K562 (cell line): Measurements from ENCODE around the gene GDNF. TPM values are rescaled to one million over a fixed set of nuclear protein-coding genes. Genes with fewer than 3 reads are reported as not detected.

ENCODE experiments used
- ATAC-seq: fragments of 200-7000 bp; cut with Tn5 transposase; 3 replicates; pipeline ENCODE4 v1.9.1; 2020; ENCODE audit warnings: moderate library complexity
- BruUV-seq: library from RNA; stranded (reverse); fragments of 400-500 nt; replicated peaks from 2 replicates; lab custom pipeline; 2021; lab: Mats Ljungman, UMichigan
- CTCF ChIA-PET: fragments of 300-600 bp; formaldehyde crosslinking; extraction: SDS; loops from one replicate; lab custom pipeline; 2021; ENCODE audit warnings: low intra/inter-chr PET ratio; lab: Yijun Ruan, JAX
- POLR2A ChIA-PET: fragments of 300-600, 350-650 bp; sonication (Branson Sonifier 250); formaldehyde crosslinking; extraction: SDS; loops from one replicate; lab custom pipeline; 2021; ENCODE audit warnings: antibody characterized with exemption, inconsistent platforms; lab: Yijun Ruan, JAX
- DNase-seq, 4 experiments: peaks; one replicate each; pipeline versions ENCODE4 v3.0.0 to v3.0.0-alpha.2; 2011 to 2018; ENCODE audit warnings: low spot score in 3 of 4, mixed read lengths in 3 of 4; ENCODE audit errors: extremely low read depth in 1 of 4
- FAIRE-seq: peaks from 2 replicates; lab custom pipeline; 2011; peaks lifted over from hg19 to GRCh38; lab: Jason Lieb, UNC
- H2AFZ ChIP-seq: 2 replicates; pipeline ENCODE4 v1.6.0; 2011; ENCODE audit warnings: low read depth, low read length, control low read depth, inconsistent platforms
- H3K27ac ChIP-seq: fragments of 200-600 bp; 3 replicates; pipeline ENCODE4 v1.8.0; 2011; ENCODE audit warnings: low read depth, mild to moderate bottlenecking, control low read depth, inconsistent platforms, low read length, moderate library complexity, mixed read lengths; ENCODE audit errors: extremely low read depth
- H3K27me3 ChIP-seq, 2 experiments: fragments of 300-600 bp in 1 of 2; 2 replicates in 1 of 2; 3 replicates in 1 of 2; pipeline versions ENCODE4 v1.6.0 to v1.8.0; 2011; ENCODE audit warnings: inconsistent platforms in 2 of 2, low read length in 2 of 2, mild to moderate bottlenecking in 1 of 2, mixed read lengths in 1 of 2, moderate library complexity in 1 of 2; ENCODE audit not compliant: control insufficient read depth in 2 of 2, insufficient read depth in 2 of 2
- H3K36me3 ChIP-seq: fragments of 300-600 bp; 3 replicates; pipeline ENCODE4 v1.8.0; 2011; ENCODE audit warnings: mild to moderate bottlenecking, low read length, inconsistent platforms; ENCODE audit not compliant: control insufficient read depth, insufficient read depth
- H3K4me1 ChIP-seq, 2 experiments: fragments of 200-600 bp in 1 of 2; replicated peaks in 1 of 2; 2 replicates in 1 of 2; 3 replicates in 1 of 2; pipeline versions ENCODE4 v1.5.1 to v1.8.0; 2011; ENCODE audit warnings: inconsistent platforms in 2 of 2, low read length in 2 of 2, mild to moderate bottlenecking in 1 of 2, mixed read lengths in 1 of 2, moderate library complexity in 1 of 2; ENCODE audit not compliant: control insufficient read depth in 2 of 2, insufficient read depth in 2 of 2
- H3K4me2 ChIP-seq: 2 replicates; pipeline ENCODE4 v1.6.1; 2011; ENCODE audit warnings: low read length, control low read depth, inconsistent platforms, mixed read lengths; ENCODE audit not compliant: insufficient read depth
- H3K4me3 ChIP-seq: fragments of 200-600 bp; sonication (generic), shearing (Covaris generic); 2 replicates; pipeline ENCODE4 v1.5.1; 2016; ENCODE audit warnings: control low read depth, inconsistent platforms
- H3K79me2 ChIP-seq: fragments of 200-600 bp; 3 replicates; pipeline ENCODE4 v1.8.0; 2011; ENCODE audit warnings: low read length, inconsistent platforms; ENCODE audit not compliant: control insufficient read depth, insufficient read depth
- H3K9ac ChIP-seq, 2 experiments: 2 replicates each; pipeline versions ENCODE4 v1.6.0 to v1.6.1; 2011; ENCODE audit warnings: low read depth in 2 of 2, low read length in 2 of 2, control low read depth in 1 of 2, inconsistent platforms in 1 of 2, mild to moderate bottlenecking in 1 of 2, mixed read lengths in 1 of 2; ENCODE audit not compliant: insufficient read depth in 1 of 2
- H3K9me1 ChIP-seq: one replicate; pipeline ENCODE4 v1.6.0; 2011; ENCODE audit warnings: inconsistent platforms, mild to moderate bottlenecking, low read length, moderate library complexity; ENCODE audit not compliant: control insufficient read depth, insufficient read depth
- H3K9me3 ChIP-seq: replicated peaks from 2 replicates; pipeline ENCODE4 v1.5.1; 2011; ENCODE audit warnings: low read depth, low read length, inconsistent platforms; ENCODE audit not compliant: control insufficient read depth, insufficient read depth
- H4K20me1 ChIP-seq: replicated peaks from 2 replicates; pipeline ENCODE4 v1.6.1; 2011; ENCODE audit warnings: low read length, inconsistent platforms, mixed read lengths; ENCODE audit not compliant: control insufficient read depth, insufficient read depth
- CBX8 ChIP-seq: fragments of 200-600 bp; sonication (generic); IDR thresholded peaks from 2 replicates; pipeline ENCODE4 v1.6.1; 2012; ENCODE audit warnings: borderline replicate concordance, mixed run types, low read depth, mild to moderate bottlenecking, moderate library complexity, mixed read lengths, low read length, control low read depth, inconsistent platforms; ENCODE audit not compliant: poor library complexity, severe bottlenecking; ENCODE audit errors: extremely low read depth
- DDX20 ChIP-seq: fragments of 450-650 bp; IDR thresholded peaks from 2 replicates; pipeline ENCODE4 v1.6.1; 2016; ENCODE audit warnings: missing genetic modification characterization, low read depth, mild to moderate bottlenecking, missing compliant biosample characterization, moderate library complexity
- DPF2 ChIP-seq: fragments of 450-650 bp; IDR thresholded peaks from 2 replicates; pipeline ENCODE4 v1.6.1; 2016
- HINFP ChIP-seq: fragments of 450-650 bp; conservative IDR thresholded peaks from 2 replicates; pipeline ENCODE4 v1.6.1; 2016; ENCODE audit warnings: missing genetic modification characterization, low read depth, mild to moderate bottlenecking, control low read depth, missing compliant biosample characterization
- MCM3 ChIP-seq: fragments of 450-650 bp; IDR thresholded peaks from 2 replicates; pipeline ENCODE4 v1.6.1; 2016
- PCBP1 ChIP-seq: fragments of 200-400 bp; formaldehyde crosslinking; IDR thresholded peaks from 2 replicates; pipeline ENCODE4 v1.6.1; 2018; ENCODE audit warnings: mild to moderate bottlenecking, low read depth, low read length; ENCODE audit not compliant: poor library complexity, severe bottlenecking
- SMC3 ChIP-seq: conservative IDR thresholded peaks from 2 replicates; pipeline ENCODE4 v1.6.1; 2011; ENCODE audit warnings: low read depth, low read length, improper control_type of control experiment; ENCODE audit not compliant: insufficient read depth
- TRIM28 ChIP-seq: fragments of 450-650 bp; IDR thresholded peaks from 2 replicates; pipeline ENCODE4 v1.6.1; 2017
- ZNF212 ChIP-seq: fragments of 450-650 bp; formaldehyde crosslinking; IDR thresholded peaks from 2 replicates; pipeline ENCODE4 v1.4.0; 2020; ENCODE audit warnings: mild to moderate bottlenecking
- ZNF239 ChIP-seq: fragments of 250-450 bp; sonication (Bioruptor Pico); IDR thresholded peaks from 2 replicates; pipeline ENCODE4 v1.4.0; 2020; ENCODE audit warnings: mild to moderate bottlenecking
- ZNF740 ChIP-seq, 3 experiments: fragments of 200-800 bp in 1 of 3; sonication (Bioruptor generic) in 1 of 3; sonication (generic) in 1 of 3; formaldehyde crosslinking in 1 of 3; IDR thresholded peaks; 2 replicates each; pipeline versions ENCODE4 v1.6.1 to v1.8.0; 2016 to 2022; ENCODE audit warnings: mild to moderate bottlenecking in 2 of 3, missing compliant biosample characterization in 2 of 3, missing genetic modification characterization in 2 of 3, missing genetic modification reagents in 1 of 3
- WGBS: fragments of 100-300 bp; shearing (Covaris generic); methylation state at CpG from one replicate; pipeline ENCODE4 v1.1.6; 2016; ENCODE audit warnings: low coverage, mixed read lengths; ENCODE audit not compliant: insufficient coverage; ENCODE audit errors: missing lambda C conversion rate; 5-methylcytosine and 5-hydroxymethylcytosine counted together
- in situ Hi-C: fragments of 300-500 bp; cut with MboI; formaldehyde crosslinking; loops from 4 replicates; pipeline ENCODE4 v1.15.0; 2018; ENCODE audit warnings: inconsistent platforms, mixed read lengths
- intact Hi-C: fragments of 100-400 bp; cut with micrococcal nuclease; formaldehyde crosslinking; loops from 2 replicates; pipeline ENCODE4 v1.14.2; 2022
- polyA plus RNA-seq, 8 experiments: library from polyadenylated mRNA; depleted of rRNA in 4 of 8; stranded (reverse) in 5 of 8; unstranded in 3 of 8; fragments of >200 nt; fragmentation: Nextera tagmentation in 2 of 8; fragmentation: Illumina TruSeq in 1 of 8; extraction: Ambion mirVana in 2 of 8; extraction: Trizol in 1 of 8; gene quantifications; 2 replicates each; pipeline versions ENCODE4 v1.2.1 to v1.2.3, GENCODE V29; 2011 to 2014; ENCODE audit warnings: inconsistent platforms in 1 of 8, missing spikeins in 1 of 8
- total RNA-seq, 7 experiments: library from RNA; depleted of rRNA in 6 of 7; stranded (reverse); fragments of >200 nt in 6 of 7; fragmentation: Illumina TruSeq in 2 of 7; extraction: Trizol in 2 of 7; gene quantifications; 2 replicates each; pipeline versions ENCODE4 v1.2.1 to v1.2.3, GENCODE V29; 2011 to 2021; ENCODE audit warnings: low replicate concordance in 1 of 7

The GDNF gene
- total and polyA plus RNA-seq, 9 of the 15 experiments (the other 6 are each of a cell fraction or from before 2014, with no cell fraction given): not detected

GRCh38 chr5:37806476-37806875, 33.4 kb downstream of the GDNF start:
- in situ Hi-C loops: no loop called here
- POLR2A ChIA-PET: interaction anchor here (0.6 kb wide), 1 partner anchor 852 kb away, joined by 3 read pairs; no protein-coding TSS in a partner anchor
- H3K4me1 ChIP-seq: peaks cover 0 to 2% of the 10 kb centered on the region in 2 experiments; a peak in 1 of 5 replicates
- H3K79me2 ChIP-seq: no peaks in the 10 kb centered on the region
- FAIRE-seq (no peak), ATAC-seq (no peak), DNase-seq (no peak)
- no peaks in the 10 kb centered on the region for H4K20me1 ChIP-seq
- TF ChIP-seq TRIM28 (no peak), ZNF239 (CRISPR knock-in tag) (no peak), MCM3 (no peak), SMC3 (no peak), CBX8 (no peak), ZNF212 (CRISPR knock-in tag) (no peak), DDX20 (no peak), HINFP (tag) (no peak), PCBP1 (no peak), DPF2 (no peak), ZNF740 (CRISPR knock-in tag; IDR thresholded peaks at IDR 0.05) (no peak), ZNF740 (tag; IDR thresholded peaks at IDR 0.05) (no peak)
- intact Hi-C loops: no loop called here
- no peaks in the 10 kb centered on the region for H3K9me1 ChIP-seq
- no peaks in the 10 kb centered on the region for H3K36me3 ChIP-seq
- no peak overlapping the region for H3K4me2 ChIP-seq
- H3K27me3 ChIP-seq: peaks cover 36 to 38% of the 10 kb centered on the region in 2 experiments
- WGBS: 2% methylated on average over 8 of the region's 8 CpGs
- no TSS peak for BruUV-seq
- H3K27ac ChIP-seq: no peak overlapping the region
- H3K4me3 ChIP-seq: no peak overlapping the region
- peak overlapping the region; percentile 14; the same call in 1 of the 2 replicates for H2AFZ ChIP-seq
- H3K9me3 ChIP-seq: no peaks in the 10 kb centered on the region
- CTCF ChIA-PET: no interaction called here
- H3K9ac ChIP-seq: no peak overlapping the region
